NCI-H774 (cell line): ENCODE measurements around the gene GRB10.

ENCODE experiments used
- DNase-seq: peaks from one replicate; lab custom pipeline; 2025; lab: John Stamatoyannopoulos, UW

The GRB10 gene

GRCh38 chr7:50688226-50688590 is 94.5 kb downstream of the GRB10 start:
- no peak for DNase-seq

GRCh38 chr7:50687575-50688225 is 95.0 kb downstream of the GRB10 start:
- no peak for DNase-seq

- DNase-seq: no peak
These were observed 95.6 kb downstream of the GRB10 start for GRCh38 chr7:50687096-50687495.

- no peak for DNase-seq
These were observed 97.3 kb downstream of the GRB10 start for GRCh38 chr7:50685135-50686065.

GRCh38 chr7:50684713-50685075 is 98.0 kb downstream of the GRB10 start:
- DNase-seq: no peak

GRCh38 chr7:50684011-50684712 is 98.5 kb downstream of the GRB10 start:
- no peak for DNase-seq

GRCh38 chr7:50682573-50682972 is 100.1 kb downstream of the GRB10 start:
- DNase-seq: no peak

- no peak for DNase-seq
These were observed 100.6 kb downstream of the GRB10 start for GRCh38 chr7:50682079-50682478.

GRCh38 chr7:50681432-50682045 is 101.2 kb downstream of the GRB10 start:
- DNase-seq: no peak

- peak; percentile 18 for DNase-seq
These were observed 103.3 kb downstream of the GRB10 start for GRCh38 chr7:50679218-50680007.

GRCh38 chr7:50678586-50678985 is 104.1 kb downstream of the GRB10 start:
- DNase-seq: no peak

GRCh38 chr7:50677638-50677996 is 105.1 kb downstream of the GRB10 start:
- DNase-seq: no peak

- no peak for DNase-seq
These were observed 105.7 kb downstream of the GRB10 start for GRCh38 chr7:50676740-50677637.

- DNase-seq: no peak
These were observed 106.6 kb downstream of the GRB10 start for GRCh38 chr7:50676079-50676478.

GRCh38 chr7:50674896-50675835 is 107.5 kb downstream of the GRB10 start:
- DNase-seq: no peak

GRCh38 chr7:50674299-50674698 is 108.4 kb downstream of the GRB10 start:
- no peak for DNase-seq

GRCh38 chr7:50673096-50673495 is 109.6 kb downstream of the GRB10 start:
- DNase-seq: no peak

- DNase-seq: no peak
These were observed 110.7 kb downstream of the GRB10 start for GRCh38 chr7:50672045-50672444.

GRCh38 chr7:50671386-50671785 is 111.3 kb downstream of the GRB10 start:
- no peak for DNase-seq
